ENCODE measurements around the gene CLDN6.
A peak's percentile ranks its signal among the peaks of the same experiment; 100 is the strongest.

Gene CLDN6

GRCh38 chr16:2985462-2985861 is 32.5 kb downstream of the CLDN6 start:
- no peak overlapping the region for H3K4me3 ChIP-seq
- no peak for DNase-seq (ENCODE audit: low spot score)
- no peak for TF ChIP-seq CTCF (IDR thresholded peaks at IDR 0.05)
- peak overlapping the region; percentile 0 to 68 for H3K27ac ChIP-seq

GRCh38 chr16:2983706-2984136 is 34.3 kb downstream of the CLDN6 start:
- Histone ChIP-seq H3K27ac (no peak overlapping the region), H3K4me3 (peak overlapping the region; percentile 36)
- DNase-seq (ENCODE audit: low spot score): peak; percentile 84
- TF ChIP-seq CTCF (IDR thresholded peaks at IDR 0.05): peak; percentile 99

DNA sequence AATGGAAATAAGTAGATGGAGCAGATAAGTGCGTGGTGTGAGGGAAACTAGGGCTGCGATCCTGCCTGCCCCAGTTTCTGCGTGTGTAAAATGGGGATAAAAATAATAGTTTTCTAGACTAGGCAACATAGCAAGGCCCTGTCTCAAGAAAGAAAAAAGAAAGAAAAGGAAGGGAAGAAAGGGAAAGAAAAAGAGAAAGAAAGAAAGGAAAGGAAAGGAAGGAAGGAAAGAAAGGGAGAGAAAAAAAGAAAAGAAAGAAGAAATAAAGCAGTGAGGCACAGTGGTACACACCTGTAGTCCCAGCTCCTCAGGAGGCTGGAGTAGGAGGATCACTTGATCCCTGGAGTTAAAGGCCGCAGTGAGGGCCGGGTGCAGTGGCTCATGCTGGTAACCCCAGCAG is 35.6 kb downstream of the CLDN6 start:
- H3K27ac ChIP-seq: no peak overlapping the region
- DNase-seq (ENCODE audit: low spot score): no peak
- H3K4me3 ChIP-seq: no peak overlapping the region
- TF ChIP-seq CTCF (IDR thresholded peaks at IDR 0.05): no peak

- TF ChIP-seq CTCF (IDR thresholded peaks at IDR 0.05): no peak
- no peak overlapping the region for H3K4me3 ChIP-seq
- H3K27ac ChIP-seq: no peak overlapping the region
- DNase-seq (ENCODE audit: low spot score): no peak
Observed at GRCh38 chr16:2981899-2982250, 36.1 kb downstream of the CLDN6 start.

DNA sequence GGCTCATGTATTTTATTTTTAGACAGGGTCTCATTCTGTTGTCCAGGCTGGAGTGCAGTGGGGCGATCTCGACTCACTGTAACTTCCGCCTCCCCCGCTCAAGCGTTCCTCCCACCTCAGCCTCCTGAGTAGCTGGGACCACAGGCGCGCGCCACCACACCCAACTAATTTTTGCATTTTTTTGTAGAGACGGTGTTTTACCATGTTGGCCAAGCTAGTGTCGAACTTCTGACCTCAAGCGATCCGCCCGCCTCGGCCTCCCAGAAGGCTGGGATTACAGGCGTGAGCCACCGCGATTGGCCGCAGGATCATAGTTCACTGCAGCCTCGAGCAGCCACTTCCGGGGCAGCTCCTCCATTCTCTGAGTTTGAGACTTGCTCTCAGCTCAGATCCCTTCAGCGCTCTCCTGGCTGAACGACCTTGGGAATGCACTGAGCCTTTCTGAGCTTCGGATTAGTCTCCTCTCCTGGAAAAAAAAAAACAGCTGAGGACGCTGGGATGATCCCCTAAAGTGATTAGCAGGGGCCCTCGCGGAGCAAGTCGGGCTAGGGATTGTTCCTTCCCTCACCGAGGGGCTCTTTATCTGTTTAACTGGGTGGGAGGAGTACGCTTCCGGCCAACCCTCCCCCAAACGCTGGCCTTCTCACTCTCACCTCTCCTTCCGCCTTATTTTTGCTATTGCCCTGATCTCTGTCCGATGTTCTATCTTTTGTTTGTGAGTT is 36.6 kb downstream of the CLDN6 start:
- no peak overlapping the region for H3K27ac ChIP-seq
- H3K4me3 ChIP-seq: peak overlapping the region; percentile 87
- DNase-seq (ENCODE audit: low spot score): no peak
- no peak for TF ChIP-seq CTCF (IDR thresholded peaks at IDR 0.05)

GRCh38 chr16:2980227-2981176 is 37.5 kb downstream of the CLDN6 start, which contains the start of gene PKMYT1:
Gene PKMYT1, minus strand, starts transcription at chr16:2980446. Its CDS starts 789 bp downstream, at chr16:2979657.
- DNase-seq (ENCODE audit: low spot score): peak; percentile 92
- no peak for TF ChIP-seq CTCF (IDR thresholded peaks at IDR 0.05)
- H3K27ac ChIP-seq: peak within 1 kb of the TSS; percentile 72 to 91
- H3K4me3 ChIP-seq: peak within 1 kb of the TSS; percentile 87
